H1 (cell line): ENCODE results near the gene POLR3E. TPM values are rescaled to one million over a fixed set of nuclear protein-coding genes. Genes with fewer than 3 reads are reported as not detected.

Experiments used
- CHD7 ChIP-seq: fragments of 300-600 bp; sonication (generic); IDR thresholded peaks from 2 replicates; pipeline ENCODE4 v1.7.1; 2012; ENCODE audit warnings: low read length, moderate library complexity, mild to moderate bottlenecking, inconsistent platforms; ENCODE audit not compliant: insufficient replicate concordance
- CTBP2 ChIP-seq: IDR thresholded peaks from 2 replicates; pipeline ENCODE4 v1.7.0; 2011; ENCODE audit warnings: borderline replicate concordance, mild to moderate bottlenecking, moderate library complexity, mixed read lengths, low read length; ENCODE audit not compliant: insufficient read depth, insufficient read length
- EGR1 ChIP-seq: IDR thresholded peaks from 2 replicates; pipeline ENCODE4 v1.6.1; 2011; ENCODE audit warnings: low read depth, low read length, borderline replicate concordance
- EP300 ChIP-seq, 2 experiments: IDR thresholded peaks; 1 replicate in 1 of 2; 2 replicates in 1 of 2; pipeline ENCODE4 v1.6.1; 2011 to 2012; ENCODE audit warnings: low read depth in 2 of 2, low read length in 2 of 2, mild to moderate bottlenecking in 2 of 2, borderline replicate concordance in 1 of 2, inconsistent platforms in 1 of 2, moderate library complexity in 1 of 2
- FOSL1 ChIP-seq: IDR thresholded peaks from 2 replicates; pipeline ENCODE4 v1.6.1; 2011; ENCODE audit warnings: mild to moderate bottlenecking, low read depth, low read length, moderate library complexity; ENCODE audit not compliant: insufficient read depth
- RBBP5 ChIP-seq: IDR thresholded peaks from 2 replicates; pipeline ENCODE4 v1.7.1; 2012; ENCODE audit warnings: low read depth, mild to moderate bottlenecking, inconsistent platforms, low read length, moderate library complexity, borderline replicate concordance
- SIX5 ChIP-seq: IDR thresholded peaks from 2 replicates; pipeline ENCODE4 v1.6.1; 2011; ENCODE audit warnings: mild to moderate bottlenecking, low read depth, low read length
- TAF7 ChIP-seq: optimal IDR thresholded peaks from 2 replicates; pipeline ENCODE3; 2011; ENCODE audit warnings: low read depth, mild to moderate bottlenecking, inconsistent platforms, low read length, moderate library complexity, borderline replicate concordance
- TBP ChIP-seq: IDR thresholded peaks from 2 replicates; pipeline ENCODE4 v1.6.1; 2011; ENCODE audit warnings: low read depth, low read length, improper control_type of control experiment
- polyA plus RNA-seq, 7 experiments: library from polyadenylated mRNA; depleted of rRNA in 3 of 7; stranded (reverse) in 5 of 7; unstranded in 2 of 7; fragments of >200 nt in 5 of 7; fragments of 200-250 nt in 2 of 7; gene quantifications; 1 replicate in 5 of 7; 2 replicates in 1 of 7; 4 replicates in 1 of 7; pipeline versions ENCODE4 v1.2.1 to v1.2.3, GENCODE V29; 2011 to 2013; ENCODE audit warnings: missing spikeins in 2 of 7, mixed read lengths in 2 of 7
- total RNA-seq: library from RNA; stranded (reverse); fragmentation: NEBNext Ultra II Directional; extraction: Animal tissue kit (Norgen Biotek cat#: 25700); gene quantifications from 2 replicates; pipeline ENCODE4 v1.2.1, GENCODE V29; 2021

The POLR3E gene
- total and polyA plus RNA-seq, 2 of the 8 experiments (the other 6 are each of a cell fraction or from before 2014, with no cell fraction given) = 96.5 to 125 TPM

GRCh38 chr16:22297871-22298733, 893 bp downstream of the POLR3E start (continued):
- TF ChIP-seq FOSL1 (no peak), SIX5 (no peak), EGR1 (no peak), TBP (peak; percentile 100), CHD7 (peak; percentile 20), EP300 (IDR thresholded peaks at IDR 0.05; ENCODE audit: borderline replicate concordance in 1 of 2, low read depth in 2 of 2, low read length in 2 of 2) (no peak), TAF7 (peak; percentile 49), CTBP2 (peak; percentile 15), RBBP5 (0 out of 2 replicates have a peak, but pooled peaks have one; percentile 9)
